Stimulated activated CD8-positive, alpha-beta memory T cell treated with anti-CD3 and anti-CD28 coated beads, Interleukin-4, amount 100 ng/mL, for 4 hours (primary cell): Measurements from ENCODE around the gene STPG2.
"Not testable (repeated sequence)": the region's sequence is repeated elsewhere in the genome, so short reads cannot be mapped to it uniquely, and the experiment has no call there.

ENCODE experiments used
- DNase-seq, 2 donors: peaks; one replicate each; pipeline ENCODE4 v3.0.0-alpha.2; 2020; ENCODE audit warnings: low read depth in 2 of 2, low spot score in 1 of 2

Gene STPG2

GRCh38 chr4:97952763-97953162, 190.5 kb downstream of the STPG2 start:
- DNase-seq: no peak

- no peak for DNase-seq
Observed at GRCh38 chr4:97950836-97951235, 192.4 kb downstream of the STPG2 start.

GRCh38 chr4:97942951-97943350, 200.3 kb downstream of the STPG2 start:
- DNase-seq: no peak

GRCh38 chr4:97942137-97942536, 201.1 kb downstream of the STPG2 start:
- no peak for DNase-seq

GRCh38 chr4:97938141-97938540, 205.1 kb downstream of the STPG2 start:
- no peak for DNase-seq

GRCh38 chr4:97924341-97924958, 218.8 kb downstream of the STPG2 start:
- no peak for DNase-seq

- no peak for DNase-seq
Observed at GRCh38 chr4:97923096-97923495, 220.2 kb downstream of the STPG2 start.

- DNase-seq: no peak
Observed at GRCh38 chr4:97917115-97917514, 226.2 kb downstream of the STPG2 start.

- DNase-seq: no peak
Observed at GRCh38 chr4:97912156-97912555, 231.1 kb downstream of the STPG2 start.

GRCh38 chr4:97911236-97911906, 231.9 kb downstream of the STPG2 start:
- no peak for DNase-seq

- DNase-seq: no peak
Observed at GRCh38 chr4:97910005-97910404, 233.3 kb downstream of the STPG2 start.

- DNase-seq: not testable (repeated sequence)
Observed at GRCh38 chr4:97903436-97904189, 239.7 kb downstream of the STPG2 start.

GRCh38 chr4:97900229-97900628, 243.0 kb downstream of the STPG2 start:
- no peak for DNase-seq

GRCh38 chr4:97892592-97893266, 250.5 kb downstream of the STPG2 start:
- DNase-seq: no peak

GRCh38 chr4:97879942-97880341, 263.3 kb downstream of the STPG2 start:
- DNase-seq: no peak

- DNase-seq: no peak
Observed at GRCh38 chr4:97868097-97868496, 275.2 kb downstream of the STPG2 start.

GRCh38 chr4:97867557-97868091, 275.7 kb downstream of the STPG2 start:
- DNase-seq: no peak

GRCh38 chr4:97866821-97867556, 276.3 kb downstream of the STPG2 start:
- no peak for DNase-seq

- no peak for DNase-seq
Observed at GRCh38 chr4:97851115-97851514, 292.2 kb downstream of the STPG2 start.

GRCh38 chr4:97845758-97846157, 297.5 kb downstream of the STPG2 start:
- DNase-seq: no peak

- DNase-seq: no peak
Observed at GRCh38 chr4:97841512-97841911, 301.8 kb downstream of the STPG2 start.
